ENCODE data around the gene MIOX. TPM values are rescaled to one million over a fixed set of nuclear protein-coding genes. Genes with fewer than 3 reads are reported as not detected.

The MIOX gene
- total RNA-seq: 0.14 TPM in 1 of 2 replicates, not detected in the other

DNA sequence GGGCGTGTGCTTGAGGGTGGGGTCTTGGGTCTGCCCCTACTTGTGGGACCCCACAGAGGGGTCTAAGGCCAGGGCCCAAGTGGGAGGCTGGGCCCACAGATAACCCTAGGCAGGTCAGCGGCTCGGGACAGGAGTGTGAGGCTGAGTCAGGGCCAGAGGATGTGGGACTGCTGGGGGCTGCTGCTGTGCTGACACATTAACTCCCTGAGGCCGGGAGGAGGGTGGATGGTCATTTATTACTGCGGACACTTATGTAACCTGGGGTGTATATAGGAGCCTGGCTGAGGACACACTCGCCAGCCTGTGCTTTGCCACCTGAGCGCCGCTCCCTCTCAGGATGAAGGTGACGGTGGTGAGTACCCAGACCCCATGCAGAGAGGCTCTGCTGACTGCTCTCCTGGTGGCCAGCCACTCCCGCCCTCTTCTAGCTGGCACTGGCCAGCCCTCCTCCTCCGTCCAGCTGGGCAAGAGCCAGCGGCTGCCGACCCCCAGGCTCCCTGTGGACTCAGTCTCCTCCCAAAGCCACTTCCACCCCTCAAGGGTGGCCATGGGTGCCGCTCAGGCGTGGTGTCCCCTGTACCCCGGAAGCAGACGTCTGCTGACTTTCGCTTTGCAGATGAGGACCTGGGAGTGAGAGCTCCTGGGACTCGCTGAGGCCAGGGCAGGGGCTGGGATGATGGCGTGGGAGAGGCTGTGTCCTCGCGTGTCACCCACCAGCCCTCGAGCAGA, at the start of gene MIOX:
MIOX (plus strand) TSS at position 299 of the 729 bp plus-strand sequence; CDS start at position 338, 39 bp downstream.

DNA sequence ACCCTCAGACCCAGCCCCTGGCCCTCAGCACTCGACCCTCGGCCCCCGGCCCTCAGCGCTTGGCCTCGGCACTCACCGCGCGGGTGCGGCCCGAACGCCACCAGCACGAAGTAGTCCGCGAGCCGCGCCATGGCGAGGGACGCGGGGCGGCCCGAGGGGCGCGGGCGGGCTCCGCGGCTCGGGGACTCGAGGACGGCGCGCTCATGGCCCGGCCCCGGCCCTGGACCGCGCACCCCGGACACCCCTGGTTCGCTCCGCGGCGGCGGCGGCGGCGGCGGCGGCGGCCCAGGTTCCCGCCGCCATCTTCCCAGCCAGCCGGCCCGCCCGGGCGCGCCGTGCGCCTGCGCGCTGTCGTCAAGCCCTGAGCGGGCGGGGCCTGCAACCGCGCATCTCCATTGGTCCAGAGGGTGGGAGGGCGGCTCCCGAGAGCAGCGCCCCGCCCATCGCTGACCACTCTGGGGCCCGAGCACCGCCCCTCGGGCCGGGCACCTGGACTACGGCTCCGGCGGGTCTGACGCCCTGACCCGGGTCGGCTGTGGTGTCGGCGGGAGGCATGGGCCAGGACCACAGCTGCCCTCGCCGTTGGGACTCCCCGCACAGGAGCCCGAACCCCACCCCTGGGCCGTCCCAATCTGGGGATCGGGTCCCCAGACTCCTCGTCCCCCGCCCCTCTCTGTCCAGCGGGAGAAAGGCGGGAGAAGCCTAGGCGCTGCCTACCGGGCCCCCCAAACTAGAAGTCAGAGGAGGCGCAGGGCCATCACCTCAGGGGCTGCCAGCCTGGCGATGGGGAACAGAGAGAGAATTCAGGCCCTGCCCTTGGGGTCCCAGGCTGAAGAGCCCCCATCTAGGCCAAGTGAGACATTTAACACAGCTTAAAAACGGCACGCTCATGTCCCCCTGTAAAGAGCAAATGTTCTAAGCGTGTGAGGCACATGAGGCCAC, 11.7 kb upstream of the MIOX start, which contains the start of gene SBF1:
SBF1 (minus strand) TSS at position 326 of the 942 bp plus-strand sequence; CDS start at position 131, 195 bp downstream.

DNA sequence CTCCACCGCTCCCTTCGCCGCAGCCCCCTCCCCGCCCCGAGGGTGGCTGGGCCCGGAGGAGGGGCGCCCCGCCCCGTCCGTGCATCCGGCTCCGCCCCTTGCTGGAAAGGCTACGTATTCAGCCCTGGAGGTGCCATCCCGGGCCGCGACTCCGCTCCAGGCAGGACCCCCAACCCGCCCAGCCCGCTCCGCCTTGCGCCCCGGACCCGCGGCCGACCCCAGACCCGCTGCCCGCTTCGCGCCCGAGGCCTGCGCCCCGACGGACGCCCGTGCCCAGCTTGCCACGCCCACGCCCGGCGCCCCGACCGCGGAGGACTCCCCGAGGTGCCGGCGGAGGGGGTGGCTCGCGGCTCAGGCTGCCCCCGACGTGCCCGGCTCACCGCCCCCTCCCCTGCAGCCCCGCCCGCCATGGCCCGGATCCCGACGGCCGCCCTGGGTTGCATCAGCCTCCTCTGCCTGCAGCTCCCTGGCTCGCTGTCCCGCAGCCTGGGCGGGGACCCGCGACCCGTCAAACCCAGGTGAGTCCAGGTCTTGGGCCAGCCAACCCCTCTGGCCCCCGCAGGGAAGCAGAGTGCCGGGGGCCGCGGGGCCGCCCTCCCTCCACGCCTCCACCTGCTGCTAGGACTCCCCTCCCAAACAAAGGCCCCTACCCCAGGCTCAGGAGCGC, 5.1 kb upstream of the MIOX start, which contains the start of gene ADM2:
ADM2 (plus strand) TSS at position 104 of the 667 bp plus-strand sequence; CDS start at position 409, 305 bp downstream.

DNA sequence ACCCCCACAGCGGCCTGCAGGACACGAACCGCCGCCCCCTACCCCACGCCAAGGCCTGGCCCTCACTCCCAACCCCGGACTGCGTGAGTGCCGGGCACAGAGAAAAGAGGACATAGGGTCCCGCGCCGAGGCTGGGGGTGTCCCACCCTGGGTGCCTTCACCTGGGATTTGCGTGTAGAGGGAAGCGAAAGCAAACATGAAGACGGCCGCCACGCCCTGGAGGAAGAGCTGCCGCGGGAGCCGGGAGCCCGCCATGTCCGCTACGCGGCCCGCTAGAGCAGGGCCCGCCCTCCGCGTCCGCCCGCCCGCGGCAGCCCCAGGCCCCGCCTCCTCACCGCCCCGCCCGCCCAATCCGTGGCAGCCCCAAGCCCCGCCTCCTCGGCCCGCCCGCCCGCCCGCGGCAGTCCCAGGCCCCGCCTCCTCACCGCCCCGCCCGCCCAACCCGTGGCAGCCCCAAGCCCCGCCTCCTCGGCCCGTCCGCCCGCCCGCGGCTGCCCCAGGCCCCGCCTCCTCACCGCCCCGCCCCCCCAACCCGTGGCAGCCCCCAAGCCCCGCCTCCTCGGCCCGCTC, 20.8 kb downstream of the MIOX start, which contains the start of gene LMF2:
LMF2 (minus strand) TSS at position 282 of the 570 bp plus-strand sequence; CDS start at position 255, 27 bp downstream.

DNA sequence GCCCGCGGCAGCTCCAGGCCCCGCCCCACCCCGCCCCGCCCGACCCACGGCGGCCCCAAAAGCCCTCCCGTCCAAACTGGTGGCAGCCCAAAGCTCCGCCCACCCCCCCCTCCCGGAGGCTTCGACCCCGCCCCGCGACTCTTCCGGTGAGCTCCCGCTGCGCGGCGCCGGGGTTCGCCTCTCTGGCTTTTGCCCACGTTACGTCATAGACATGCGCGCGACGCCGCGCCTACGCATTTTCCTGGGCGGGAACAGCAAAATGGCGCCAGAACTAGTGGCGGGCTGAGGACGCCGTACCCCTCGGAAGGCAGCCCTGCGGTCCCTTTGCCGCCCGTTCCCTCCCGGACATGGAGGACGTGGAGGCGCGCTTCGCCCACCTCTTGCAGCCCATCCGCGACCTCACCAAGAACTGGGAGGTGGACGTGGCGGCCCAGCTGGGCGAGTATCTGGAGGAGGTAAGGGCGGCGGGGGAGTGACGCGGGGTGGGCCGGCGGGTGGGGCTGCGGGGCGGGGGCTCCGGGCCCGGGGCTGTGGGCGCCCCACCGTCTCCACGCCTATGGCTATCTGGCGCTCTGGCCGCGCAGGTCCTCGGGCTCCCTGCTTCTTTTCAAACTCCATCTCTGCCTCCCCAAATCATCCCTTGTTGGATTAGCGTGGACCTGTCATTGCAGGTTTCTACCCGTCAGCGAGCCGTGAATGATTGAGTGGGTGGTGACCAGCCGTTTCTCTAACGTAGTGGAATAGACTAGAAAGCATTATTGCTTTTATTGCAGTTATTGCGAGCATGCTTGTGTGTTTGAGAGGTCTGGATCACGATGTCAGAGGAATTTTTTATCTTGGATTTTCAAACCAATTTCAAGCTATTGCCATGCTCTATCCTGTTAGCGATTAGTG, 21.6 kb downstream of the MIOX start, which contains the start of gene NCAPH2:
NCAPH2 (plus strand) TSS at position 234 of the 894 bp plus-strand sequence; CDS start at position 348, 114 bp downstream.

DNA sequence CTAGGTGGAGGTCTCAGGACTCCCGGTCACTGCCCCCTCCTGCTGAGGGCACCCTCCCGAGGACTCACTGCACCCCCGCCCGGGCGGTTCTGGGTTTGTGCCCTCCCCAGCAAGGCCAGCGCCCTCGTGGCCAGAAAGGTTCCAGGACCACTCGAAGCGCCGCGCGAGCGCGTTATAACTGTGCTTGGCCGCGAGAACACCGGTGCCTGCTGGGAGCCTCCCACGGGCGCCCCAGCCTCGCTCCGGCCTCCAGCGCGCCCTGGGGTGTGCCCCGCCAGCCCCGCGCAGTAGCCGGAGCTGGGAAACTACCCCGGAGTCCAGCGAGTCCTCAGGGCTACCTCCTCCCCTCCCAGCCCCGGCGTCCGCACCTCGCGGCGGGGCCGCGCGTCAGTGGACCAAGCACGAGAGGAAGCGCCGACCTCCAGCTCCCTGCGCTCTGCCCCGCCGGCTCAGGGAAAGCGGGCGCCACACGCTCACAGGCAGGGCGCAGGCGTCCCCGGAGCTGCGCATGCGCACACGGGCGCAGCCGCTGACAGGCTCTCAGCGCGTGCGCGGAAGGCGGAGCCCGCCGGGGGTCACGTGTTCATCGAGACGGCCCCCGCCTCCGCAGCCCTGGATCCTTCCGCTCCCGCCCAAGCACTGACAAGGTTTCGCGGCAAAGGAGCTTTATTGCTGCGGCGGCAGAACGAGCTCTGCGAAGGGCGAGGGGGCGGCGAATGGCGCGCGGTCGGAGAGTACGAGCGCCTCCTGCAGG, 38.6 kb downstream of the MIOX start, which contains the start of gene SCO2:
SCO2 (minus strand) TSS at position 495 of the 754 bp plus-strand sequence. CDS start 1,187 bp downstream, outside the sequence.

DNA sequence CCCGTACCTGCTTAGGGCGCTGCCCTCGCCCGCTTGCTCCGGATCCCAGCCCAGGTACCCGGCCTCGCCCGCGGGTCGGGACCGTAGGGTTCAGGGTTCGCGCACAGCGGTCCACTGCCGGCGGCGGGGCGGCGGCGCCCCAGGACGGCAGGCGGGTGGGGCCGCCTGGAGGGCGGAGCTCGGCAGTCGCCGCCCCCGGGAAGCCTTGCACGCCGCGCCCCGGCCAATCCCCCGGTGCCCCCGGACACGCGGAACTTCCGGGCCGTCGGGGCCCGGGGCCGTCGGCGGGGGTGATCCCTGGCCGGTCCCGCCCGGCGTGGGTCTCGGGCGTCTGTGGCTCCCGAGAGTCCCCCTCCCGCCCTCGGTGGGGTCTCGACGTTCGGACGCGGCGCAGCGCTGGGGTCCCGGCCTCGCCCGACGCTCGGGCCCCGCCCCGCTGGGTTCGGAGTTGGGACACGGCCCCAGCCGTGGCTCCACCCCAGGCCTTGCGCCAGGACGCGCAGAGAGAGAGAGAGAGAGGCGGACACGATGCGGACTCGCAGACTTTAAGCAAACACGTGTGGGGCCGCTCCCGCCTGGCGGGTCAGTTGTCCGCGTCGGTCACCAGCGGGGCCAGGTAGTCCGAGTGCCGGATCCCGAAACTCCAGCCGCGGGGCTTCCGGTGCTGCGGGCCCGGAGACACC, 43.4 kb downstream of the MIOX start, which contains the start of gene TYMP:
TYMP (minus strand) TSS at position 116 of the 683 bp plus-strand sequence. CDS start 303 bp downstream, outside the sequence.

Other genes with a start within 250 kb of the MIOX start
- 25.4 and 38.9 TPM in 2 replicates for gene TUBGCP6, start 241.8 kb upstream of the MIOX start, total RNA-seq
- gene HDAC10, start 235.6 kb upstream of the MIOX start, total RNA-seq: 20.4 and 24.1 TPM in 2 replicates
- 41.5 and 55.6 TPM in 2 replicates for gene MAPK12, start 225.2 kb upstream of the MIOX start, total RNA-seq
- 4.2 and 10.3 TPM in 2 replicates for gene MAPK11, start 216.5 kb upstream of the MIOX start, total RNA-seq
- 174 and 339 TPM in 2 replicates for gene PLXNB2, start 179.2 kb upstream of the MIOX start, total RNA-seq
- gene DENND6B, start 159.8 kb upstream of the MIOX start, total RNA-seq: 1.7 and 3.3 TPM in 2 replicates
- 69.4 and 72.3 TPM in 2 replicates for gene PPP6R2, start 143.5 kb upstream of the MIOX start, total RNA-seq
- gene SBF1, start 11.8 kb upstream of the MIOX start, total RNA-seq: 110 TPM in 2 replicates
- gene ADM2, start 5.3 kb upstream of the MIOX start, total RNA-seq: 2.7 and 13.3 TPM in 2 replicates
- 60.6 and 130 TPM in 2 replicates for gene LMF2, start 20.8 kb downstream of the MIOX start, total RNA-seq
- 24.9 and 75.3 TPM in 2 replicates for gene NCAPH2, start 21.4 kb downstream of the MIOX start, total RNA-seq
- gene SCO2, start 38.7 kb downstream of the MIOX start, total RNA-seq: 3.7 and 4.9 TPM in 2 replicates
- 34.4 and 236 TPM in 2 replicates for gene TYMP, start 43.2 kb downstream of the MIOX start, total RNA-seq
- gene KLHDC7B, start 59.0 kb downstream of the MIOX start, total RNA-seq: 5.3 TPM in 1 of 2 replicates, not detected in the other
- not detected in 2 replicates for gene SYCE3, start 76.1 kb downstream of the MIOX start, total RNA-seq
- 3.9 and 9.8 TPM in 2 replicates for gene CPT1B, start 91.6 kb downstream of the MIOX start, total RNA-seq
- gene CHKB, start 96.0 kb downstream of the MIOX start, total RNA-seq: 26.9 and 44.6 TPM in 2 replicates
- gene MAPK8IP2, start 113.9 kb downstream of the MIOX start, total RNA-seq: 0.14 and 1.5 TPM in 2 replicates
- 27.3 and 38.1 TPM in 2 replicates for gene ARSA, start 141.3 kb downstream of the MIOX start, total RNA-seq
- 1.1 TPM in 2 replicates for gene SHANK3, start 186.0 kb downstream of the MIOX start, total RNA-seq